Melanocyte of skin (primary cell): ENCODE data around the gene PHF14. TPM values are rescaled to one million over a fixed set of nuclear protein-coding genes. Genes with fewer than 3 reads are reported as not detected.

ENCODE experiments used
- total RNA-seq, 2 donors: library from RNA; depleted of rRNA; stranded (reverse); fragments of >200 nt; gene quantifications; 2 replicates each; pipeline ENCODE4 v1.2.3, GENCODE V29; 2012

The PHF14 gene, protein sequence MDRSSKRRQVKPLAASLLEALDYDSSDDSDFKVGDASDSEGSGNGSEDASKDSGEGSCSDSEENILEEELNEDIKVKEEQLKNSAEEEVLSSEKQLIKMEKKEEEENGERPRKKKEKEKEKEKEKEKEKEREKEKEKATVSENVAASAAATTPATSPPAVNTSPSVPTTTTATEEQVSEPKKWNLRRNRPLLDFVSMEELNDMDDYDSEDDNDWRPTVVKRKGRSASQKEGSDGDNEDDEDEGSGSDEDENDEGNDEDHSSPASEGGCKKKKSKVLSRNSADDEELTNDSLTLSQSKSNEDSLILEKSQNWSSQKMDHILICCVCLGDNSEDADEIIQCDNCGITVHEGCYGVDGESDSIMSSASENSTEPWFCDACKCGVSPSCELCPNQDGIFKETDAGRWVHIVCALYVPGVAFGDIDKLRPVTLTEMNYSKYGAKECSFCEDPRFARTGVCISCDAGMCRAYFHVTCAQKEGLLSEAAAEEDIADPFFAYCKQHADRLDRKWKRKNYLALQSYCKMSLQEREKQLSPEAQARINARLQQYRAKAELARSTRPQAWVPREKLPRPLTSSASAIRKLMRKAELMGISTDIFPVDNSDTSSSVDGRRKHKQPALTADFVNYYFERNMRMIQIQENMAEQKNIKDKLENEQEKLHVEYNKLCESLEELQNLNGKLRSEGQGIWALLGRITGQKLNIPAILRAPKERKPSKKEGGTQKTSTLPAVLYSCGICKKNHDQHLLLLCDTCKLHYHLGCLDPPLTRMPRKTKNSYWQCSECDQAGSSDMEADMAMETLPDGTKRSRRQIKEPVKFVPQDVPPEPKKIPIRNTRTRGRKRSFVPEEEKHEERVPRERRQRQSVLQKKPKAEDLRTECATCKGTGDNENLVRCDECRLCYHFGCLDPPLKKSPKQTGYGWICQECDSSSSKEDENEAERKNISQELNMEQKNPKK
- total RNA-seq, result 10 to 100 TPM; 18.9 to 26.6 TPM

DNA sequence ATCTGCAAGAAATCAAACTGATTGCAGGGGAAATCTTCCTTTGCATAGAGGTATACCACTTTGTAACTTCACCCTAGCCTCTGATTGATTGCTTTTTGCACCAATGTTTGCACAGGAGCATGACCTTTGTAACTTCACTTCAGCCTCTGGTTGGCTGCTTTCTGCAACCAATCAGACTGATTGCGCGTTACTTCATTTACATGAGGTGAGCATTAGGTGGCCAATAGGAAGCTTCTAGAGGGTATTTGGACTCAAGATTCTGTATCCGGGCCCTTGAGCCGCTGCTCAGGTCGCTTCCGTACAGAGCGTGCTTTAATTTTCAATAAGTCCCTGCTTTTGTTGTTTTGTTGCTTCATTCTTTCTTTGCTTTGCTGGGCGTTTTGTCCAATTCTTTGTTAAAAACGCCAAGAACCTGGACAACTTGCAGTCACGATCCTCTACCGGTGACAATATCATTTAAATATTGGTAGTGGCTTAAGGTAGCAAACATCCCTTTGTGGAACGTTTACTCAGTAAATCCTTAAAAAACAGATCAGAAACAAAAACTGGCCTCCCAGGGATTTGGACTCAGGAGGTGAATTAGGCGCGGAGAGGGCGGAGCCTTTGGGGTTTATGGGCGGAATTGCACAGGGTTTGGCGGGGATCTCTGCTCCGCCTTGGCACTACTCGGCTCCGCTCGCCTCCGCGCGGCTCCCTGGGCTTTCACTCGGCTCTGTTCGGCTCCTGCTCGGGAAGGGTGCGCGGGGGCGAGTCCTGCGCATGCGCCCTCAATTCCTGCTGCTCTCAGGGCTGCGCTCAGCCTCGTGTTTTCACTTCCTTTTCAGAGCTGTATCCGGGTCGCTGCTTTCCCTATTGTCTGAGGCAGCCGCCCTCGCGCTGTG, at the start of gene PHF14:
PHF14 (plus strand) TSS at position 812 of the 881 bp plus-strand sequence. CDS start 452 bp downstream, outside the sequence.

